Bronchial epithelial cell (primary cell): Measurements from ENCODE around the gene ZNF862. TPM values are rescaled to one million over a fixed set of nuclear protein-coding genes. Genes with fewer than 3 reads are reported as not detected.

ENCODE experiments used
- DNase-seq: peaks from one replicate; pipeline ENCODE4 v3.0.0-alpha.2; 2010; ENCODE audit warnings: low read depth
- FAIRE-seq: peaks from 2 replicates; lab custom pipeline; 2011; peaks lifted over from hg19 to GRCh38; lab: Jason Lieb, UNC
- H3K27me3 ChIP-seq: 2 replicates; pipeline ENCODE4 v1.5.1; 2011; ENCODE audit warnings: low read length; ENCODE audit not compliant: control insufficient read depth, insufficient read depth
- H3K36me3 ChIP-seq: 2 replicates; pipeline ENCODE4 v1.5.1; 2011; ENCODE audit warnings: low read length; ENCODE audit not compliant: control insufficient read depth, insufficient read depth
- H3K4me3 ChIP-seq: 2 replicates; pipeline ENCODE4 v1.5.1; 2011; ENCODE audit warnings: mild to moderate bottlenecking, low read depth, low read length, control low read depth
- CTCF ChIP-seq: IDR thresholded peaks from 2 replicates; pipeline ENCODE4 v1.5.1; 2011; ENCODE audit warnings: mild to moderate bottlenecking, moderate library complexity, low read length, control low read depth, inconsistent platforms; ENCODE audit not compliant: insufficient read depth, severe bottlenecking
- total RNA-seq: library from RNA; depleted of rRNA; stranded (reverse); fragments of >200 nt; gene quantifications from 2 replicates; pipeline ENCODE4 v1.2.1, GENCODE V29; 2014

The ZNF862 gene
- total RNA-seq, 1 donor from 2014 or later: 5.0 TPM

GRCh38 chr7:149868623-149869290 is 30.6 kb downstream of the ZNF862 start:
- peaks cover 1% of the 10 kb centered on the region for H3K36me3 ChIP-seq
- DNase-seq (no peak), FAIRE-seq (no peak)
- H3K4me3 ChIP-seq: no peak overlapping the region
- TF ChIP-seq CTCF: no peak
- no peaks in the 10 kb centered on the region for H3K27me3 ChIP-seq

GRCh38 chr7:149869291-149869650 is 31.1 kb downstream of the ZNF862 start:
- no peak for FAIRE-seq
- DNase-seq: no peak
- Histone ChIP-seq H3K36me3 (no peaks in the 10 kb centered on the region), H3K4me3 (no peak overlapping the region), H3K27me3 (no peaks in the 10 kb centered on the region)
- no peak for TF ChIP-seq CTCF

GRCh38 chr7:149869867-149870266 is 31.7 kb downstream of the ZNF862 start:
- Histone ChIP-seq H3K27me3 (no peaks in the 10 kb centered on the region), H3K4me3 (no peak overlapping the region), H3K36me3 (no peaks in the 10 kb centered on the region)
- DNase-seq: no peak
- FAIRE-seq: peak; percentile 66
- TF ChIP-seq CTCF: no peak

- DNase-seq (no peak), FAIRE-seq (no peak)
- H3K4me3 ChIP-seq: no peak overlapping the region
- no peak for TF ChIP-seq CTCF
- H3K36me3 ChIP-seq: no peaks in the 10 kb centered on the region
- H3K27me3 ChIP-seq: no peaks in the 10 kb centered on the region
Measured at GRCh38 chr7:149870274-149870673, 32.1 kb downstream of the ZNF862 start.

- no peaks in the 10 kb centered on the region for H3K36me3 ChIP-seq
- no peaks in the 10 kb centered on the region for H3K27me3 ChIP-seq
- no peak overlapping the region for H3K4me3 ChIP-seq
- FAIRE-seq: no peak
- no peak for TF ChIP-seq CTCF
- no peak for DNase-seq
Measured at GRCh38 chr7:149870701-149871483, 32.7 kb downstream of the ZNF862 start.
